GM18873 (cell line): ENCODE measurements around the gene ZDHHC8.

Experiments
- ATAC-seq: cut with Tn5 transposase; IDR thresholded peaks from one replicate; pipeline ENCODE4 v1.9.1; 2021; ENCODE audit warnings: mild to moderate bottlenecking, moderate library complexity, moderate number of reproducible peaks; ENCODE audit not compliant: unreplicated experiment, low FRiP score

Gene ZDHHC8

DNA sequence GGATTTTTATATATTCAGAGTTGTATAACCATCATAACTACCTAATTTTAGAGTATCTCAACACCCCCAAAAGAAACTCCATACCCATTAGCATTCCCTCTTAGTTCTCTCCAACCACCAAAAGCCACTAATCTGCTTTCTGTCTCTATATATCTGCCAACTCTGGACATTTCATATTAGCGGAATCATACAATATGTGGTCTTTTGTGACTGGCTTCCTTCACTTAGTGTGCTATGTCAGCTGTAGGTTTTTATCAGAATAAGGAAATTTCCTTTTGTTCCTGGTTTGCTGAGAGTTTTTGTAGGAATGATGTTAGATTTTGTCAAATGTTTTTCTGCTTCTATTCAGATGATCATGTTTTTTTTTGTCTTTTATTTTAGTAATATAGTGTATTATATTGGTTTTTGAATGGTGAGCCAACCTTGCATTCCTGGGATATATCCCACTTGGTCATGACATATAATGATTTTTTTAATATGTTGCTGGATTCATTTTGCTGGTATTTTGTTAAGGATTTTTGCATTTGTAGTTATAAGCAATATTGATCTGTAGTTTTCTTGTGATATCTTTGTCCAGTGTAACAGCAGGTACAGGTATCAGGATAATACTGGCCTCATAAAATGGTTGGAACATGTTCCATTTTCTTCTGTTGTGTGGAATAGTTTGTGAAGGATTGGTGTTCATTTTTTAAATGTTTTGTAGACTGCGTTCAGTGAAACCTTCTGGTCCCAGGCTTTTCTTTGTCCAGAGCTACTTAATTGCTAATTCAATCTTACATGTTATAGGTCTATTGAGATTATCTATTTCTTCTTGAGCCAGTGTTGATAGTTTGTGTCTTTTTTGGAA, 34.8 kb upstream of the ZDHHC8 start:
- ATAC-seq: no peak

DNA sequence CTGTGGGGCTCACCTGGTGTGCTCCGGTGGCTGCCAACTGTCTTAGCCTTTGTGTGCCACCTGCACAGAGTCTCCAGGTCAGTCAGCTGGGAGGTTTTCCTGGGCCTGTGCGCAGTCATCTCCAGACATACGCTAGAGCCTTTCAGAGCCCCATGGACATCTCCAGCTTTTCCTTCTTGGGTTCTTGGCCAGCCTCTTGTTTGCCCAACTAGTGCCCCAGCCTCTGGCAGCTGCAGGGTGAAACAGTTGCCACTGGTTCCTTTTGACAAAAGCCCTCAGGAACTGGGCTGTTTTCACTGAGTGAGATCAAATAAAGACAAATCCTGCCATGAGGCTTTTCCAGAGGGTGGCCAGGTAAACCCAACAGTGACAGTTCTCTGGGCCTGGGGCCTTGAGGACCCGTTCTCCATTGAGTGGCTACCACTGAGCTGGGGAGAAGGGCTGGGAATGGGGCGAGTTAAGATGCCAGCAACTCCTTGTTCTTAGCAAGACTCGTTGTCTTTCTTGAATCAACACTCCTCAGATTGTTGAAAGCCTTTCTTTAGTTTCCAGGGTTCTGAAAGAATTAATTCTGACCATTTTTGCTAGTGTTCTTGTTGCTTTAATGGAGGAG, 32.4 kb upstream of the ZDHHC8 start:
- ATAC-seq: no peak

DNA sequence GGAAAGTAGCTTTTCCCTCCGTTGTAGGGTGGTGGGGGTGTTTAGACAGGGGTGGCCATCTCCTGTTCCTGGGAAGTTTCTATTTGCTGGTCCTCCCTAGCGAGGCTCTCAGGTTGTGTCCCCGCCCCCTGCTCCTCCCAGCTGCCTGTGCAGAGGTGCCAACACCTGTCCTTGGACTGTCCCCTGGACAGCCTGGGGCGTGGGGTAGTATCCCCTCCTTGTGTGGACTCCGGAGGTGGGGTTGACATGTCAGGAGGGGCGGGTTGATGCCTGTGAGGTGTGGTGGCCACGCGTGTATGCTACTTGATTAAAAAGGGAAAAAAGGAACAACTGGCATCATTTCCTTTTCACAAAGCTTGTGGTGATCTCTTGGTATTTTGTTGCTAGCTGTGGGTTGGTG, 30.0 kb upstream of the ZDHHC8 start:
- no peak for ATAC-seq

DNA sequence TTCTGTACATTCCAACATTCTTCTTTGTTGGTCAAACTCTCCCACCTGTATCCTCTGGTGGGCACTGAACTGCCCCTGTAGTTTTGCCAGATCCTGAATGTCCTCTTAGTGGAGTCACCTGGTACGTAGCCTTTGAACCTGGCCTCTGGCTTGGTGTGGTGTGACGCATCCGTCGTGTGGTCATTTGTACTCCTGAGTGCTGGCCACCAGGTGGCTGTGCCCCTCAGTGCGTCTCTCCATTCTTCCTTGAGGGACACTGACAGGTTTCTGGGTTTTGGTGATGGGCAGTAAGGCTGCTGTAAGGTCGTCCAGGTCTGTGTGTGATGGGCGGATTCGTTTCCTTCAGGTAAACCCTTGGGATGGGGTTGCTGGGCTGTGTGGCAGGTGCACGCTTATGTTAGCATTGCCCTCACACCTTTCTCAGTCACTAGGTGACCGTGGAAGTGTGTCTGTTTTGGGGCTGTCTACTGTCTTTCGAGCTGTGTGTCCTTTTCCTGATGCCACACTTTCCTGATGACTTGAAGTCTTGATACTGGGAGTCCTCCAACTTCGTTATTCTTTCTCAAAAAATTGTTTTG, 29.3 kb upstream of the ZDHHC8 start:
- ATAC-seq: no peak

DNA sequence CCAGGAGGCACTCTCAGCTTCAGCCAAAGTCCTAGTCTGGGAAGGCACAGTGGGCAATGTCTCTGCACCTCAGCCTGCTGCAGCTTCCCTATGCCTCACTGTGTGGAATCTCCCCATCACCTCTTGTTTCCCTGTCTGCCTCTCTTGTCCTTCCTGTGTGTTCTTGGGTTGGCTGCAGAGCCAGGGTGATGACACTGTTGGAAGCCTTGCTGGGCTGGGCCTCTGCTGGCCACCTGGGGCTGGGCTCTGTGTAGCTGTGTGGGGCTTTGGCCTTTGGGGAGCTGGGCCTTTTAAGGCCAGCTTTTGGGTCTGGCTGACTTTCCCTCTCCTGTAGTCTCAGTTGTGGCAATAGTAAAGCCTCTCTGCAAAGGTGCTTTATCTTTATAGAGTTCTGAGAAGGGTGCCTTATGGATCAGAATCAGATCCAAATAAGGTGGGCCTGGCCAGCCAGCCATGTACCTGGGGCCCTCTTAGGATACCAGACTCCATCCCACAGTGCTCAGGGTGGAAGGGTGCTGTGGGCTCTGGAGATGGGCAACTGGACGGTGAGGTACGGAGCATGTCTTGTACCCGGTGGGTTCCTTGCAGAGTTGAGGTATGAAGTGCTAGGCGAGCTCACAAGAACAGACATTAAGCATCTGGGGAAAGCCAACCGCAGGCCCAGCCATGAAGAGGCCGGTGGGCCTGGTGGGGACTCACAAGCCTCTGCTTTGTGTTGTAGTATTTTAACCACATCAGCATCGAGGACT, 26.0 kb upstream of the ZDHHC8 start:
- no peak for ATAC-seq

DNA sequence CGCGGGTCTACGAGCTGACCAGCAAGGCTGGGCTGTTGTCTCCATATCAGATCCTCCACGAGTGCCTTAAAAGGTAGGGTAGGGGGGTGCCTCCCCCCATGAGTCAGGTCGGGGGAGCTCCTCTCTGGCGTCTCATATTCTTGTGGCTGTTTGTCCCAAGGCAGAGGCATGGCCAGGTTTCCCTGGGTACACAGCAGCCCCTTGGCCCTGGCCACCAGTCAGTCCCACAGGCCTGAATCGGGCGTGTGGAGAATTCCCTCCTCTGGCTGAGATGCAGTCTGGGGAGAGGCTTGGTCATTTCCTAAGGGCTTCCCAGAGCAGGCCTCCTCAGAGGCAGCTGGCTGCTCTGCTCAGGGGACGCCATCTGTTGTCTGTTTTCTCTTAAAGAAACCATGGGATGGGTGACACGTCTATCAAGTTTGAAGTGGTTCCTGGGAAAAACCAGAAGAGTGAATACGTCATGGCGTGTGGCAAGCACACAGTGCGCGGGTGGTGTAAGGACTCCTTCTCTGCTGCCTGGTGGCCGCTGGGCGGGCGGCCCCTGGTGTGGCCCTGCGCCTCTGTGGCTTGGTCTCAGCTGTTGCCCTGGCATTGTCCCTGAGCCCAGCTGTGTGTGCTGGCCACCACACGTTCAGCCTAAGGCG, 25.3 kb upstream of the ZDHHC8 start:
- ATAC-seq: no peak

DNA sequence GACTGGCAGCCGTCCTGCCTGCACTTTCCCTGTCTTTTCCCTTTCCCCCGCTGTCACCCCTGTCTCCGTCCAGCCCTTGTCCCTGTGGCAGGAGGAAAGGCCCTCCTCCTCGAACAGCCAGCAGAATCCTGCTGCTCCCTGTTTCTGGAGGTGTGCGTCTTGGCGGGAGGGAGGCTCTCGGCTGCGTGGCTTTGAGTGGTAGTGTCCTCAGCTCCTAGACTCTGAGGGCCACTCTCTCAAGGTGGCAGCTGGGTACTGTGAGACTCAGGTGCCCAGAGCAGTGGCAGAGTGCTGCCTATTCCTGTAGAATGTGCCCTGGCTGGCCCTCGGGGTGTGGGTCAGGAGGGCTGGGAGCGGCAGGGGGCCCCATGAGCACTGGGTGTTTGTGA, 24.8 kb upstream of the ZDHHC8 start:
- ATAC-seq: no peak

DNA sequence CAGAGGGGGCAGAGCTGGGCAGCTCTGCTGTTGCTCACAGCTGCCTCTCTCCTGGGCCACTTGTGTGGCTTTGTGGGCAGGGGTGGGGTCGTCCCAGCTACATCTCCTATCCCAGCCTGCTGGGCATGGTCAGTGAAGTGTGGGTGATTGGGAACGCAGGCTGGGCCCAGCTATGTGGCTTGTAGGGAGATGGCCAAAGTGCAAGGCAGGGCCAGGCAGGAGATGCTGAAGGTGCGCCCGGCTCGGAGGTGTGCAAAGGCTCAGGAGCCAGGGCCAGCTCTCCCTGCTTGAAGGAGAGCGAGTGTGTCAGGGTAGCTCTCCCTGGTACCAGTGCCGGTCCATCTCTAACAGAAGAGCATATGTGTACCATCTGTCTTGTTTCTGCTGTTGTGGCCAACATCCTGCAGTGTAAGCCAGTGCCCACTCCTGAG, 24.1 kb upstream of the ZDHHC8 start:
- ATAC-seq: no peak

DNA sequence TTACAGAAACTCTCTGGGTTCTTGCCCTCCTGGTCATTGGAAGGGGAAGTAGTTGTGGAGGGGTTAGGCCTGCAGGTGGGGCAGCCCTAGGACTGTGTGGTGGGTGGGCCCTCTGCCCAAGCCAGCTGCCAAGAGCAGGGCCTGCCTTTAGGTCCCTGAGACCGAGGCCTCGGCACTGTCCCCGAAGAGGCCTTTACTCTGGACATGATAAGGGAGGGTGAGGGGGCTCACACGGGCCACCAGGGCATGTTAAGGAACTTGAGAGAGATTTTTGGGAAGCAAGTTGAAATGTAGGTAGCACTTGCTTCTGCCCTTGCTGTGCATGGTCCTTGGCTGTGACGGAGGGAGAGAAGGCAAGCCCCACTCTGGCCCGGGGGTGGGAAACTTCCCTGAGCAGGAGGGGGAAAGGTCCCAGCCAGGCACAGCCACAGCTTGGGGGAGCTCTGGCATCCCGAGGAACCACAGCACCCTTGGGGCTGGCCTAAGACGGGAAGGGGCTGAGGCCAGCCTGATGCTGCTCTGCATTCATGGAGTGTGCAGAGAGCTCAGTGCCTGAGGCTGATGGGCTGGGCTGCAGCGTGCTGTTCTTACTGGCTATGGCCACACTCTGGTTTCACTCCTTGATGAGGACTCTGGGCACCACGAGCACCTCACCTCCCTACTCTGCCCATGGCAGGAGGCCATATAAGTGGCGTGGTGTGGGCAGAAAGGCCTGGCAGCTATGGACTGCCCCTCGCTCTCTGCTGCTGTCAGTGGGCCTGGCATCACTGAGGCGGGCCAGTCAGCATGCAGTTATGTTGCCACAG, 23.4 kb upstream of the ZDHHC8 start:
- ATAC-seq: no peak

DNA sequence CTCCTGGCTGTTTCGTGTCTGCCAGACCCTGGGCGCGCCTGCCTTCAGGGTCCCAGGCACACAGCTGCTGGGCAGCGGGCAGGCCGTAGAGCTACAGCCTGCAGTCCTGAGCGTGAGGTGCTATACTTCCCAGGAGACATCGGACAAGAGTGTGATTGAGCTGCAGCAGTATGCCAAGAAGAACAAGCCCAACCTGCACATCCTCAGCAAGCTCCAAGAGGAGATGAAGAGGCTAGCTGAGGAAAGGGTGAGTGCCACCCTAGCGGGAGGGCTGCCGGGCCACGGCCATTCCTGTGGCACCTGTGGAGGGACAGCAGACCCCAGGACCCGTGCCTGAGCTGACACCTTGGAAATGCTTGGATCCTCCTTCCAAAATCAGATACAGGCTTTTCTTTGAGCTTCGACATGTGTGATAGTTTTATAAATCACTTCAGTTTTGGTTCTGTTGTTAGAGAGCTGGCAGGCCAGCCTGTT, 22.8 kb upstream of the ZDHHC8 start:
- ATAC-seq: no peak

DNA sequence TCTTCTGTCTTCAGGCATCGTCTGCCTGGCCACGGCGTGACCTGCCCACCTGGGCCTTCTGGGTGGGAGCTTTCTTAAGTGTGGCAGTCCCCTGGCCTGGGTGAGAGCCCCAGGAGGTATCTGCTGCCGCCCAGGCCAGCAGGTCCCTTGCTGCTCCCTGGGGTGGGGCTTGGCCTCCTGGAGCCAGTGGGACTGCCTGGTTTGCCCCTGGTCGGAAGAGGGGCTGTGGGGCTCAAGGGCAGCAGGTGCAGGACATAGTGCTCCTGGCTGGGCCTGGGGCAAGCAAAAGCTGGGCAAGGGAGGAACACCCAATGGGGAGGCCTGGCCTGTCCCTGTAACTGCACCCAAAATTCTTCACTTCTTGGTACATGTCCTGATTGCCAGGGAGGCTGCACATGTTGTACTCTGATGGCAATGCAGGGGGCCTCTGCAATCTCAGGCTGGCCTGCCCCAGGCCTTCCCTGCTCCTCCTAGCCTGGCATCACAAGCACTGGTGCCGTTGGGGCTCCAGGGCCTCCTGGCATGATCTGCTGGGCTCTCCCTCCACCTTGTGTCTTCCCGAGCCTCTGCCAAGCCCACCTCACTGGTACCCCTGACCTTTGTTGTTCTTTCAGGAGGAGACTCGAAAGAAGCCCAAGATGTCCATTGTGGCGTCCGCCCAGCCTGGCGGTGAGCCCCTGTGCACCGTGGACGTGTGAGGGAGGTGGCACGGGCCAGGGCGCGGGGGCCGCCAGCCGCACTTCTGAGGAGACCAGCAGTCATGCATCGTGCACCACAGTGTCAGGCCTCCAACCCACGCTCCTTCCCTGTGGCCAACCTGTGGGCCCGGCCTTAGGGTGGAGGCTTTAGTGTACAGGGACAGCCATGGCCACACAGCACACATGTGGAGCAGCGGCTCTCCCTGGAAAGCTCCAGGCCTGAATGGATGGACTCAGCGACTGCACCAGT, 21.9 kb upstream of the ZDHHC8 start:
- ATAC-seq: no peak

DNA sequence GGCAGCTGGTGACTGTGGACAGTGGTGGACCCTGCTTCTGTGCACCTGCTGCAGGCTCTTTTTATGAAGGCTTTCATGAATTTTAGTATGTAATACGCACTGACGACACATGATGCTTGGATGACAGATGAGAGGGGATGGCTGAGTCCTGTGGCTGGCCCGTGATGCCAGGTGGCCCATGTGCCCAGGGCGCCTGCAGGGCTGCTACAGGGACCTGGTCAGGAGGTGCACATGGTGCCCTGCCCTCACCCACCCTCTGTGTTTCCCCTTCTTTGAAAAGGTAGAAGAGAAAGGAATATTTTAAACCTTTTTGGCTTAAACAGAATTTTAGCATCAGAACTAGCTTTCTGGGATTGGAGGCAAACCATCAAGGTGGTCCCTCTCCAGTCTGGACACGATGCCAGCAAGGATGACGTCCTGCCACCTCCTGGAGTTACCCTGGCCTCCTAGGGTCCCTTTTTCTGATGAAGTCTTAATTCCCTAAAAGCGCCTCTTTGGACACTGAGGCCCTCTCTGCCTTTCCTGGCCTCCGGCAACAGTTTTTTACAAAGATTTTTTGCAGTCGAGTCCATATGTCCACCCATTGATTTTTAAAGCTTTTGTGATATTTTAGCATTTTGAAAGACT, 21.1 kb upstream of the ZDHHC8 start:
- no peak for ATAC-seq

DNA sequence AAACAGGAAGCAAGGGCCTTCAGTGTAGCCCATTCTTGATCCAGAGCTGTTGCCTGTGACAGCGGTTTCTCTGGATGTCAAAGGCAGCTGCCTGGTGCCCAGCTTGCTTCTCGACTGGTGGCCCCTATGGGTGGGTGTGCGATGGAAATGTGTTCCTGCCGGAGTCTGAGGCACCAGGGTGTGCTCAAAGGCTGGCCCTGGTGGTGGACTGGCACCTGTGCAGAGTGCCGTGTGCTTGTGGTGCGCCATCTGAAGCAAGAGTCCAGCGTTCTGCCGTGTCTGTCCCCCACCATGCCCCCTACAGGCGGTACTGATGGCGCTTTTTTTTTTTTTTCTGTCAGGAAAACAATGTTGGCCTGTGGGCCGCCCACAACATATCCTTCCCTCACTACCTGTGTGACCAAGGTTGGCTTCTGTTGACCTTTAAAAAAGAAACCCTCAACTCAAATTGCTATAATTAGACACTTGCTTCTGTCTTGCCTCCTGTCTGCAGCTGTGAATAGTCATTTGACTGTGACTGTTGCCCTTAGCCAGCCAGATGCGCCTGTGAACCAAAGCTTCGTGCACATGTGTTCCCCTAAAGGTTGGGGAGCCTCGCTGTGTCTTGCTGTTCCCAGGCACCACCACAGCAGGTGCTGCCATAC, 20.4 kb upstream of the ZDHHC8 start:
- no peak for ATAC-seq

DNA sequence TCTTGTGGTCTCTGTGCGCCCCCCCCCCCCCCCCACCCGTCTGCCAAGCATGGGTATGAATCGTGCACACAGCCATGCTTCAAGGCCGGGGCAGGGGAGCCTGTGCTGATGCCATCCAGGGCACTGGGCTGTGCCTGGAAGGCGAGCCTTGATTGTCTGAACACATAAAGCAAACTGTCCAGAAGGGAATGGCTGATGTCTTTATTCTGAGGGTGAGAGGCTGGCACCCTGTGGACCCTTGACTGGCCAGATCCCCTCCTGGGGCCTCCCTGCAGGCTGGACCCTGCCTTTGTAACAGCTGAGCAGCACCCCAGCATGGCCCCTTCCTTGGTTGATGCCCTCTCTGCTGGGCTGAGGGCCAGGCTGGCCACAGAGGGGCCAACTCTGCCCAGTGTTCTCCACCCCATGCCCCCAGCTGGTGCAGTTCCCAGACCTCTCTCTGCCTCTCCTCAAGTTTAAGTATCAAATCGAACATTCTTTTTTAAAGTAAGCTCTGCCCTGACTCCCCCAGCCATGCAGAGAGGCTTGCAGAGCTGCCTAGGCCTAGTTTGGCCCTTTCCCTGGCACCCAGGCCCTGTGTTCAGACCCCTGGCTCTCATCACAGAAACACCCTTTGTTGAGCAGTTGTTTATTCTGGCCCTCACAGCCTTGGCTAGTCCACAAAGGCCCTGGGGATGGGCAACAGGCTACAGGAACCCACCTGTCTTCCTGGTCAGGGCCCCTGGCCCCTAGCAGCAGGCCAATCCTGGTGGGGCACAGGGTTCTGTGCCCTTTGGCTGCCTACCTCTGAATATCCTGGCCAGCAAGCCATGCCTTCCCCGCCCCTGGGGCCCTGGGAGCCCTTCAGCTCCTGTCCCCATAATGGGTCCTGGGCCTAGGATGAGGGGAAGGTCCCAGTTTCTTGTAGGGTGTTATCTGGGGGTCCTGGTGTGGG, 19.6 kb upstream of the ZDHHC8 start:
- no peak for ATAC-seq

DNA sequence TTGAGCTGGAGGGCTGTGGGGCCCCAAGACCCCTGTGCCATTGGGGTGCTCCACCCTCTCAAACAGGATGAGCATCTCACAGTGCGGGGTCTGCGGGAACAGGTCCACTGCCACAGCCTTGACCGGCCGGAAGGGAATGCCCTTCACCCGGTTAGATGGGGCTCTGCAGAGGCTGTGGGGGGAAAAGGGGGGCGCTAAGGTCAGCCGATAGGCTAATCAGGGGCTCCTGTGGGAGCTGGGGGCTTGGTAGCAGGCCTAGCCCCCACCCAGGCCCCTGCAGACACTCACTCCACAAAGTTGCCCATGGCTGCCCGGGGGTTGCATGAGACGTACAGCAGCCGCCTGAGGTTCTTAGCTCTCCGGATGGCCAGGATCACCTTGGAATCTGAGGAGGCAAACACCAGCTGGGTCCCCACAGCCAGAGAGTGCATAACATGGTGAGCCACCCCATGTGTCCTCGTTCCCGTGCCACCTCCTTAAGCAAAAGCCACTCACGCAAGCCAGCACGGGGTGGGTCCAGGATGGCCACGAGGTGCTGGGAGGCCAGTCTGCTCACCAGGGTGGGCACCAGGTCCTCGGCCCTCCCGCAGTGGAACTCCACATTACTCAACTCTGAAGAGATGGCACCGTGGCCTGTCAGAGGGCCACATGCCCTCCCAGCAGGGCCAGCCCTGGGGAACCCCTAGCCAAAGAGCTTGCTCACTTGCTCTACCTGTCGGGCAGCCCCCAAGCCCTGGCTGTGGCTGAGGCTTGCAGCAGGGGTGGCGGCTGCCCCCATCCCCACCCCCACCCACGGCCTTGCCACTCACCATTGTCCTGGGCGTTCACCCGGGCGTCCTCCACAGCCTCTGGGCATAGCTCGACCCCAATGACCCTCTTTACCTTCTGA, 18.7 kb upstream of the ZDHHC8 start:
- ATAC-seq: no peak
